ENCODE measurements around the gene STOX2. TPM values are rescaled to one million over a fixed set of nuclear protein-coding genes. Genes with fewer than 3 reads are reported as not detected.

STOX2 gene
- total RNA-seq, 2 experiments from 2014 or later, result not detected

- no peak overlapping the region for H3K27ac Mint-ChIP-seq
- no peaks in the 10 kb centered on the region for H3K4me1 Mint-ChIP-seq
- no peak overlapping the region for H3K4me3 Mint-ChIP-seq
- H3K9me3 Mint-ChIP-seq, result no peaks in the 10 kb centered on the region
- H3K36me3 Mint-ChIP-seq, result no peaks in the 10 kb centered on the region
- no peak for DNase-seq
- peaks cover 5% of the 10 kb centered on the region for H3K27me3 Mint-ChIP-seq
Measured at GRCh38 chr4:184000457-184001396, 95.6 kb downstream of the STOX2 start.

DNA sequence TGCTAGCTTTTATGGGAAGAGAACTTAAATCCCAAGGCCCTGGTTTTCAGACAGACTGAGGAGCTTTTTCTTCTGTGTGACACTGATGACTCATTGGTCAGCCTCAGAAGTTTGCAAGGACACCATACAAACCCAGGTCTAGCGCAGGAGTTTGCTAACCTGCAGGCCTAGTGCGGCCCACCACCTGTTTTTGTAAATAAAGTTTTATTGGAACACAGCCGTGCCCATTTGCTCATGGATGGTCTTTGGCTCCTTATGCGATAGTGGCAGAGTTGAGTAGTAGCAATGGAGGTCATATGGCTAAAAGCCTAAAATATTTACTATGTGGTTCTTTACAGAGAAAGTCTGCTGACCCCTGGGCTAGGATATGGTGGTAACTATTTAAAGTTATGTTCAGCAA is 98.3 kb downstream of the STOX2 start:
- H3K27me3 Mint-ChIP-seq, result peaks cover 8% of the 10 kb centered on the region
- no peak for DNase-seq
- H3K36me3 Mint-ChIP-seq, result no peaks in the 10 kb centered on the region
- H3K9me3 Mint-ChIP-seq, result no peaks in the 10 kb centered on the region
- no peak overlapping the region for H3K27ac Mint-ChIP-seq
- no peak overlapping the region for H3K4me3 Mint-ChIP-seq
- H3K4me1 Mint-ChIP-seq, result no peaks in the 10 kb centered on the region

DNA sequence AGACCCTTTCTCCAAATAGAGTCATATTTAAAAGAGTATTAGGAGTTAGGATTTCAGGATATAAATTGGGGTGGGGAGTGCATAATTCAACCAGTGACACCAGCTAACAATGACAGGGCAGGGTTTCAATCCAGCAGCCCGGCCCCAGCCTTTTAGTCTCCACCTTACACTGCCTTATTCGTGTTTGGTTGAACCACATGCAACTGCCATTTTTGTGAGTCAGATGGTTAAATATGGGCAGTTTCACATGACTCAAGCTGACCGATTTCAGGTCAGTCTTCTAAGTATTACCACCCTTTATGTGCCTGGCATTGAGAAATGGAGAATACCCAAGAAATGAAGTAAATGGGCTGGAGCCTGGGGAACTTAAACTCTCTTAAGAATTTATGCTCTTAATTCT is 102.8 kb downstream of the STOX2 start:
- Mint-ChIP-seq H3K4me1 (peaks cover 2% of the 10 kb centered on the region), H3K36me3 (no peaks in the 10 kb centered on the region), H3K4me3 (no peak overlapping the region), H3K27me3 (peaks cover 3% of the 10 kb centered on the region), H3K27ac (no peak overlapping the region), H3K9me3 (no peaks in the 10 kb centered on the region)
- DNase-seq, result no peak

GRCh38 chr4:184010696-184011095 is 105.6 kb downstream of the STOX2 start:
- Mint-ChIP-seq H3K4me3 (no peak overlapping the region), H3K4me1 (peaks cover 5% of the 10 kb centered on the region), H3K9me3 (no peaks in the 10 kb centered on the region), H3K27ac (no peak overlapping the region), H3K36me3 (no peaks in the 10 kb centered on the region), H3K27me3 (peaks cover 3% of the 10 kb centered on the region)
- no peak for DNase-seq

DNA sequence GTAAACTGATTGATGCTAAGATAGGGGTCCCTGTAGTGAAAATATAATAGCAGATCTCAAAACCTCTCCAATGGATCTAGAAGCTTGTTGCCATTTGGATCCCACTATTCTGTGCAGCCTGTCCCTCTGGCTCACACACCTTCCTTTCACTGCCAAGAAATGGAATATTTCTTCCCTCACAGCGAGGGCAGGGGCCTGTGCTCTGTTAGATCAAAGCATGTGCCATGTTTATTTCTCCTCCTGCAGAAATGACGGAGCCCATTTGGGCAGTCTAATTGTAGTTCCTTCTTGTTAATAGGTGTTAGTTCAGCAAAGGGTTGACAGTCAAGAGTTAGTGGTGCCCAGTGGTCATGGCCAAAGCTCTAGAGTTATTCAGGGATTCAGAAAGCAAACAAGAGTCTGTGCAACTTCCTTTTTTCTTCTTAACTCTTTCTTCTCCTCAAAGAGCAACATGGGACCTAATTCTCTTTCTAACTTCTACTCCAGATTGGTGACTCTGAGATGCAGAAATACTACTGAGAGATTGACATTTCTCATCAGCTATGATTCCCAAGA is 106.8 kb downstream of the STOX2 start:
- H3K4me1 Mint-ChIP-seq, result peaks cover 5% of the 10 kb centered on the region
- H3K4me3 Mint-ChIP-seq, result no peak overlapping the region
- H3K36me3 Mint-ChIP-seq, result no peaks in the 10 kb centered on the region
- no peaks in the 10 kb centered on the region for H3K9me3 Mint-ChIP-seq
- no peak overlapping the region for H3K27ac Mint-ChIP-seq
- no peak for DNase-seq
- no peaks in the 10 kb centered on the region for H3K27me3 Mint-ChIP-seq

GRCh38 chr4:184012937-184013336 is 107.8 kb downstream of the STOX2 start:
- peaks cover 5% of the 10 kb centered on the region for H3K4me1 Mint-ChIP-seq
- H3K36me3 Mint-ChIP-seq, result no peaks in the 10 kb centered on the region
- H3K27me3 Mint-ChIP-seq, result no peaks in the 10 kb centered on the region
- no peak for DNase-seq
- H3K4me3 Mint-ChIP-seq, result no peak overlapping the region
- H3K9me3 Mint-ChIP-seq, result no peaks in the 10 kb centered on the region
- H3K27ac Mint-ChIP-seq, result no peak overlapping the region

DNA sequence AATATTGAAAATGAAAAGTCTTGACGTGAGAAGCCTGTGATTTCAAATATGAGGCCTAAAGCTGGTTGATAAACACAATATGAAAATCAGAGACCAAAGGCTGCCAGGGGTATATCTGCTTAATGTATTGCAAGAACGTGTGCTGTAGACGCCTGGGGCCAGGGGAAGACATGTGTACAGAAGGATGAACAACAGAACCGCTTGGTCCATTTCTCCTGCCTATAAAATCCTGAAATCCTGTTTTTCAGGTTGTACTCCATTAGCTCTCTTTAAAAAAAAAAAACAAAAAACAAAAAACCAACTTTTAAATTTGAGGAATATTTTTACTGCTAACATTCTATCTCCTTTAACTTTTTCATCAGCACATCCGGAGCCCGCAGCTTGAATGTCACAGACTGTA is 109.2 kb downstream of the STOX2 start:
- DNase-seq, result no peak
- peaks cover 5% of the 10 kb centered on the region for H3K4me1 Mint-ChIP-seq
- H3K9me3 Mint-ChIP-seq, result no peaks in the 10 kb centered on the region
- no peak overlapping the region for H3K4me3 Mint-ChIP-seq
- no peak overlapping the region for H3K27ac Mint-ChIP-seq
- H3K36me3 Mint-ChIP-seq, result no peaks in the 10 kb centered on the region
- H3K27me3 Mint-ChIP-seq, result no peaks in the 10 kb centered on the region

DNA sequence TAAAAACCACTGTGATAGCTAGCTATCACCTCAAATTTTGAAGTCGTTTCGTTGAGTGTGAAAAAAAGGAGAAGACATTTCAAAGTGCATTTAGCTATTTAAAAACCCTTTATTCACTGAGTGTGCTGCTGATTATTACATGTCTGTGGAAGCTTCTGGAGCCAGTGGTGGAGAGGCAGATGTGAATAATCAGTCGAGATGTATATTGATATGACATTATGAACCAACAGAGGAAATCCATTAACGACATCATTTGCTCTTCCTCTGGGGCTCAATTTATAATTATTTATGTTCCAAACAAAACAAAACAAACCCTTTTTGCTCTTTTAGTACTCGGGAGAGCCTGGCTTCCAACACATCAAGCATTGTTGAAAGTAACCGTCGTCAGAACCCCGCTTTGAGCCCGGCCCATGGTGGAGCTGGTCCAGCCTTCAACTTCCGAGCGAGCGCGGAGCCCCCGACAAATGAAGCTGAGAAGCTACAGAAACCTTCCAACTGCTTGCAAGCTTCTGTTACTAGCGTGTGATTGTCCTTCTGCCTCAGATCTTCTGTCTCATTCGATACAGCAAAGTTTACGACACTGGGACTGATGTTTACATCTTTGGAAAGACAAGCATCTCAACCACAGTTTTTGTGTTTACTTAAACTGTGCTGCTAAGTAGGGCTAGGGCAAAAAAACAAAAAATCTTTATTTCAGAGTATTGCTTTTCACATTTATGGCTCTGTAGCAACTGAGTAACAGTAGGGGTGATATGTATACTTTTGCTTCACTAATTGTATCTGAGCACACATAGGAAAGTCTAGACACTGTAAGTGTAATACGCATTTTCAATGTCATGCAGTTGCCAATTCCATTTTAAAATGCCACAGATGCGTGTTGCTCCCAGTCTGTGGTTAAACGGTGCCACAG is 111.9 kb downstream of the STOX2 start:
- H3K27me3 Mint-ChIP-seq, result peaks cover 5% of the 10 kb centered on the region
- DNase-seq, result no peak
- H3K4me1 Mint-ChIP-seq, result peaks cover 5% of the 10 kb centered on the region
- H3K9me3 Mint-ChIP-seq, result no peaks in the 10 kb centered on the region
- H3K36me3 Mint-ChIP-seq, result no peaks in the 10 kb centered on the region
- H3K4me3 Mint-ChIP-seq, result no peak overlapping the region
- H3K27ac Mint-ChIP-seq, result no peak overlapping the region

GRCh38 chr4:184019076-184019475 is 114.0 kb downstream of the STOX2 start:
- no peaks in the 10 kb centered on the region for H3K36me3 Mint-ChIP-seq
- H3K27me3 Mint-ChIP-seq, result peaks cover 5% of the 10 kb centered on the region
- H3K4me1 Mint-ChIP-seq, result no peaks in the 10 kb centered on the region
- no peak overlapping the region for H3K4me3 Mint-ChIP-seq
- H3K27ac Mint-ChIP-seq, result no peak overlapping the region
- no peaks in the 10 kb centered on the region for H3K9me3 Mint-ChIP-seq
- no peak for DNase-seq

DNA sequence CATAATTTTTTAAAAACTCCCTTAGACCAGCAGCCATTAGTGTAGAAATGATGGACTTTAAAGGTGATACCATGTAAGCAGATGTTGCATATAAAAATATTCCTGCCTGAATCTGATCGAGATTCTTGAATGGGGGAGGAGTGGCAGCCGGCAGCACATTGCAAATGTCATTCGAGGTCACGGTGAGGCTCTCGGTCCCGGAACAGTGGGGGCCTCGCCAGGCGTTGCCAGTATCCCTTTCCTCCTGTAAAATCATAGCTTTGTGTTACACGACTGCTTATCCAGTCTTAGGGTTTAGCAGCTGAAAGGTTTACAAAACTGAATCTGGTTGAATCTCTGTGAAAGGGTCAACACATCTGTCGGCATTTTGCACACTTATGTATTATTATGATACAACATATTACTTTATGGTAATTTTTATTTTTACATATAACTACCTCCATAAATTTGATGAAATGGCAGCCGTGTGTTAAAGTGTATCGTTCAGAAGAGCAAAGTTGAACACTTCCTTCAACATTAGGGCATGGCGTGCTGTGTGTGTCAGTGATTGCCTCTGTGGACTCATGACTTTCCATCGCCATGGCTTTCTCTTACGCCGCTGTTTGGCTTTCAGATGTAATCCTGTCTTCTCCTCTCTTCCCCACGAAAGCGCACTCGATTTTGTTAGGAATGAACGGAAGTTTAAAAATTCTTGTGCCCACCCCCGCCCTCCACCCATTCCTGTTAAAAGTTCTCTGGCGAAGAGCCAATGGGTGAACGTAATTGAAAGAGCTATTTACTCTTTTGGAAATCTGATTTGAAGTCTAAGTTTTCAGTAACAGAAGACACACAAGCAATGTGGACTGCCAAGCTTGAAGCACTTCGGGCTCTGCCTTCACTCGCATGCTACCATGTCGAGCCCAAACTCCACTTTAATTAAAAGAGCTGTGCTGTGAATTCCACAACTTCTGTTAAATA is 114.8 kb downstream of the STOX2 start:
- peaks cover 5% of the 10 kb centered on the region for H3K27me3 Mint-ChIP-seq
- no peak overlapping the region for H3K27ac Mint-ChIP-seq
- H3K9me3 Mint-ChIP-seq, result no peaks in the 10 kb centered on the region
- H3K4me1 Mint-ChIP-seq, result no peaks in the 10 kb centered on the region
- H3K36me3 Mint-ChIP-seq, result no peaks in the 10 kb centered on the region
- no peak overlapping the region for H3K4me3 Mint-ChIP-seq
- no peak for DNase-seq

GRCh38 chr4:184021389-184021788 is 116.3 kb downstream of the STOX2 start:
- Mint-ChIP-seq H3K9me3 (no peaks in the 10 kb centered on the region), H3K36me3 (no peaks in the 10 kb centered on the region), H3K27me3 (peaks cover 5% of the 10 kb centered on the region), H3K4me3 (no peak overlapping the region), H3K4me1 (no peaks in the 10 kb centered on the region), H3K27ac (no peak overlapping the region)
- DNase-seq, result no peak

DNA sequence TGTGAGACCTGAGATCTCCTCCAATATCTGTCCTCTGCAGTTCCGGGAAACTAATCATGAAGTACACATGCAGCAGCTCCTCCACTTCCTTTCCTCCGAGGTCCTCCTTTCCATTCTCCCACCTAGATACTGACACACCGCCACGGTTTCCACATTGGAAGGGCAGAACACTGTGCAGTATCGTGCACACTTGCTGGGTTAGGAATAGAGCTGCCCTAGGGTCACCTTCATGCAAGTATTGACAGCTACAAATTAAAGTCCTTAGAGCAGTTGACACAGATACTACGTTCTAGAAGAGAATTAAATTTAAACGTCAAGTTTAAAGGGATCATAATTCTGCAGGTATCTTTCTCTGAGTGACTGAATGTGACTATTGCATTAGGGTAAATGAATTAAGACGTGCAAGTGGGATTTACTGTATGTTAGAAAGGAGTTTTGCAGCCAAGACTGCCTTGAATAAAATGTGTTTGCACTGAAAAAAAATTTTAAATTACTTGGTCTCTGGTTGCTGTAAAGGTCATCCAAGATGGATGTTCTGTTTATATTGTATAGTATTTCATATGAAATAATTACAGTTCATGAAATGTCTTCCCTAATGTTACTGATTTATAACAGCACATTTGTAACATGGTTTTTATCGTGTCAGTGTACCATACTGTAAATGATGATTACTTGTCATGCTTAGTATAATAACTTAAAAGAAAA is 117.7 kb downstream of the STOX2 start:
- no peak for DNase-seq
- Mint-ChIP-seq H3K4me3 (no peak overlapping the region), H3K27me3 (peaks cover 5% of the 10 kb centered on the region), H3K36me3 (no peaks in the 10 kb centered on the region), H3K4me1 (peaks cover 6% of the 10 kb centered on the region), H3K27ac (no peak overlapping the region), H3K9me3 (no peaks in the 10 kb centered on the region)

GRCh38 chr4:184024637-184025036 is 119.5 kb downstream of the STOX2 start:
- Mint-ChIP-seq H3K27ac (no peak overlapping the region), H3K27me3 (peaks cover 10% of the 10 kb centered on the region), H3K9me3 (no peaks in the 10 kb centered on the region), H3K4me1 (peaks cover 18% of the 10 kb centered on the region), H3K36me3 (no peaks in the 10 kb centered on the region), H3K4me3 (no peak overlapping the region)
- DNase-seq, result no peak

All from activated naive CD8-positive, alpha-beta T cell treated with anti-CD3 and anti-CD28 coated beads for 36 hours (primary cell).